ENCODE results near the gene SLC8A3.

The SLC8A3 gene

DNA sequence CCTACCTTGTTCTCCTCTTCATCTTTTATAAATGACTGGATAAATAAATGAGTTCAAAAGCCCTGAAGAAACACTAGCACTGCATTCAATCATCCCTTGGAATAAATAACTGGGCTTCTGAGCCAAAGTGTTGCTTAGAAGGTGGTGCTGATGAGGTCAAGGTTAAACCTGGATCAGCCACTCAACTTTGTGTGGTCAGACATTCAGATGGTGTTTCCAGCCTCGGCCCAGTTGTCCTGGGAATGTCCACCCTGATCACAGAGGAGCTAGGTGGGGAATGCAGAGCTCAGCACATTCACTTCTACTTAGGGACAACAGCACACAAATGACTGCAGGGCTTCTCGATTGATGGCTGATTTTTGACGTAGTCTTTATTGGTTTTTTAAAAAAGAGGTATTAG, 88.7 kb downstream of the SLC8A3 start:
- Histone ChIP-seq H3K4me3 (ENCODE audit: low read depth, low read length) (no peak overlapping the region), H3K4me1 (no peaks in the 10 kb centered on the region), H3K36me3 (no peaks in the 10 kb centered on the region), H3K9me3 (no peaks in the 10 kb centered on the region), H3K27me3 (no peaks in the 10 kb centered on the region; the same call in 1 of the 2 replicates)
- TF ChIP-seq, protein P1, sequence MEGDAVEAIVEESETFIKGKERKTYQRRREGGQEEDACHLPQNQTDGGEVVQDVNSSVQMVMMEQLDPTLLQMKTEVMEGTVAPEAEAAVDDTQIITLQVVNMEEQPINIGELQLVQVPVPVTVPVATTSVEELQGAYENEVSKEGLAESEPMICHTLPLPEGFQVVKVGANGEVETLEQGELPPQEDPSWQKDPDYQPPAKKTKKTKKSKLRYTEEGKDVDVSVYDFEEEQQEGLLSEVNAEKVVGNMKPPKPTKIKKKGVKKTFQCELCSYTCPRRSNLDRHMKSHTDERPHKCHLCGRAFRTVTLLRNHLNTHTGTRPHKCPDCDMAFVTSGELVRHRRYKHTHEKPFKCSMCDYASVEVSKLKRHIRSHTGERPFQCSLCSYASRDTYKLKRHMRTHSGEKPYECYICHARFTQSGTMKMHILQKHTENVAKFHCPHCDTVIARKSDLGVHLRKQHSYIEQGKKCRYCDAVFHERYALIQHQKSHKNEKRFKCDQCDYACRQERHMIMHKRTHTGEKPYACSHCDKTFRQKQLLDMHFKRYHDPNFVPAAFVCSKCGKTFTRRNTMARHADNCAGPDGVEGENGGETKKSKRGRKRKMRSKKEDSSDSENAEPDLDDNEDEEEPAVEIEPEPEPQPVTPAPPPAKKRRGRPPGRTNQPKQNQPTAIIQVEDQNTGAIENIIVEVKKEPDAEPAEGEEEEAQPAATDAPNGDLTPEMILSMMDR (IDR thresholded peaks at IDR 0.05; ENCODE audit: low read depth, low read length): no peak
- DNase-seq: no peak

DNA sequence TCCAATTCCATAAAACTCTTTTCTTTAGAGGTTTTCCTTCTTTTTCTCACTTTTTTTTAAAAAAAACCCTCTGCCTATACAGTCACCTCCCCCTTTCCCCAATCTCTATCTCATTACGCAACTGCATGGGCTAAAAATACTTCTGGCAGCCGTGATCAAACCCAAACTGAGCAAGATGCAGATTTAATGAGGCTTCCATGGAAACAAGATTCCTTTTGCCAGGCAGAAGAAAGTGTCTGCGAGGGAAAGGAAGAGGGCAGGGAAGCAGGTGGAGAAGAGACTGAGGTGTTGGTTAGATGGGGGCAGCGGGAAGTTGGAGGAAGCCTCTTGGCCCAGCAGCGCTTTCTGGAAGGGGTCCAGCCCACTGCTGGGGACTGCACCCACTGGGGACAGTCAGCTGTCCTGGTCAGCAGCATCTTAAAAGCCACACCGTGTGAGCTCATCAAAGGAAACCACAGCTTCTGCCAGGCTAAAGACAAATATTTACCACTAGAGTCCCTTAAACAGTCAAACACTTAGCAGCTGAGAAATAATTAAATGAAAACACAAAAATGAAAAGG, 90.4 kb downstream of the SLC8A3 start:
- TF ChIP-seq, protein P1 (IDR thresholded peaks at IDR 0.05; ENCODE audit: low read depth, low read length): no peak
- H3K27me3 ChIP-seq: no peaks in the 10 kb centered on the region; the same call in 1 of the 2 replicates

DNA sequence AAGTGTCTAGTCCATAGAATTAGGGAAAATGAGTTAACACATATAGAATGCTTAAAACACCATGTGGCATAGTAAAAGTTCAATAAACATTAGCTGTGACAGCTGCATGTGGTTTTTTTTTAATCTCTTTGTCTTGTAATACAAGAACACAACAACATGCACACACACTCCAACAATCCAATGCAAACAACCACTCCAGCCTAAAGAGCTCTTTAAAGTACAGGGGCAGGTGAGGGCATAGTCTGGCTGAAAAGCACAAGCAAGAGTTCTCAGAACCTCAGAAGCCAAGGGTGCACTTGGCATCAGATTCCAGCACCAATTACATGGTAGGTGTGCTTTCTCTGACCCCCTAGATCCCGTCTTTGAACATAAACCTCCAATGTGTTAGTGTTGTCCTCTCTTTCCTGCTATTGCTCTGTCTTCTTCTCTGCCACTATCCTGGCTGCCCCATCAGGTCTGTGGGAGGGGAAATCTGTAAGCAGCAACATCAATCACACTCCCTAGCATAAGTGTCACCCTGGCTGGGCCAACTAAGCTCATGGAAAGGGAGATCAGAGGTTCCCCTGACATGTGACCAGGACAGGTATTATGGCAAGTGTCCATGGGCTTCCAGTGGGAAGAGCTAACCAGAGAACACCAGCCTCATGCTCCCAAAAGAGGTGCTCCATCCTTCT, 91.0 kb downstream of the SLC8A3 start:
- no peaks in the 10 kb centered on the region for H3K36me3 ChIP-seq
- TF ChIP-seq, protein P1 (IDR thresholded peaks at IDR 0.05; ENCODE audit: low read depth, low read length): no peak
- DNase-seq: no peak
- H3K4me3 ChIP-seq (ENCODE audit: low read depth, low read length): no peak overlapping the region
- no peaks in the 10 kb centered on the region for H3K4me1 ChIP-seq
- H3K27me3 ChIP-seq: no peaks in the 10 kb centered on the region; the same call in 1 of the 2 replicates
- no peaks in the 10 kb centered on the region for H3K9me3 ChIP-seq

More for the DNA sequence above, 90.4 kb downstream of the SLC8A3 start:
- H3K9me3 ChIP-seq: no peaks in the 10 kb centered on the region
- H3K4me3 ChIP-seq (ENCODE audit: low read depth, low read length): no peak overlapping the region
- H3K36me3 ChIP-seq: no peaks in the 10 kb centered on the region
- H3K4me1 ChIP-seq: no peaks in the 10 kb centered on the region
- DNase-seq: no peak

DNA sequence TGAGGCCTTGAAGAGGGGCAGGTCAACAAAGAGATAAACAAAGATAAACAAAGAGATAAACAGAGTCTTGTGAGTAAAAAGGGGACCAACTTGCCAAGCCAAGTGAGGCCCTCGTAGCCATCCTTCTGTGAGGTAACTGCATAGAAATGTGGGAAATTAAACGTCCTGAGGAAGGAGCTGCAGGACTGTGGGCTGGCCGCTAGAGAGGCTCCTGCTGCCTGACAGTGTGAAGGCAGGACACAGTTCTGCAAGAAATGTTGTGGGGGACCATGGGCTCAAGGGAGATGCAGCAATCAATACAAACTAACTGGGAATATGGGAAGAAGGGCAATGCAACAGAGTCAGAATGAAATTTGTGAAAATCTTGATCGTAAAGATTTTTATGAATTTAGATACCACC, 91.9 kb downstream of the SLC8A3 start:
- no peaks in the 10 kb centered on the region; the same call in 1 of the 2 replicates for H3K27me3 ChIP-seq
- H3K4me1 ChIP-seq: no peaks in the 10 kb centered on the region
- H3K9me3 ChIP-seq: no peaks in the 10 kb centered on the region
- no peaks in the 10 kb centered on the region for H3K36me3 ChIP-seq
- TF ChIP-seq, protein P1 (IDR thresholded peaks at IDR 0.05; ENCODE audit: low read depth, low read length): peak; percentile 27
- no peak for DNase-seq
- H3K4me3 ChIP-seq (ENCODE audit: low read depth, low read length): no peak overlapping the region

DNA sequence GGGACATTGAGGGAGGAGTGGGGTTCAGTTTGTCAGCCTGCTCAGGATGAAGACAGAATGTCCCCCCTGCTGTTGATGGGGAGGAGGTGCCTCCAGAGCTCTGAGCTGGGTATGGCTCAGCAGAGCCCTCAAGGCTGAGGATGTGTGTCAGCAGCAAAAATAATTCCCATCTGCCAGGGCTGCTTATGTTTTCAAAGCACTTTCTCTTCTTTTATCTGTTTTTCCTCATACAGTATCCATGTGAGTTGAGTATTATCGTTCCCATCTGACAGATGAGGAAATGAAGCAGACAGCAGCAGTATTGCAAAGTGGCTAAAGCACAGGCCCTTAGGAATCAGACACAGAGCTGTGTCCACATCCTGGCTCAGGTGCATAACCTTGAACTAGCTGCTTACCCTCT, 94.1 kb downstream of the SLC8A3 start:
- Histone ChIP-seq H3K27me3 (peaks cover 8% of the 10 kb centered on the region; the same call in 1 of the 2 replicates), H3K36me3 (no peaks in the 10 kb centered on the region), H3K4me3 (ENCODE audit: low read depth, low read length) (no peak overlapping the region), H3K4me1 (no peaks in the 10 kb centered on the region), H3K9me3 (no peaks in the 10 kb centered on the region)
- DNase-seq: no peak
- TF ChIP-seq, protein P1 (IDR thresholded peaks at IDR 0.05; ENCODE audit: low read depth, low read length): no peak

DNA sequence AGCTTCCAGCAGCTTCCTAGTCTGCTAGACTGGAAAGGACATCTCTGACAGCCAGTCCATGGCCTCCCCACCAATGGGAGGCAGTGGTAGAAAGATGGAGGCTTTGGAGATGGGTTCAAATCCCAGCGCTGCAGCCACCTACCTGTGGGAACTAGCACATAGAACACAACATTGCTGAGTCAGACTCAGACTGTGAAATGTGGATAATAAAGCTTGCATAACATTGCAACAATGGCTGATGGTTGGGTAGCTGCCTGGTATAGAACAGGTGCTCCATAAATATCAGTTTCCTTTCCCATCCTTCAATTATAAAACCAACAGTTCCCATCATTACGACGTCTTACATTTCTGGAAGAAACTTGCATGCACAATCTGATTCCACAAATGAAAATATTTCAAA, 94.6 kb downstream of the SLC8A3 start:
- Histone ChIP-seq H3K4me1 (no peaks in the 10 kb centered on the region), H3K9me3 (no peaks in the 10 kb centered on the region), H3K4me3 (ENCODE audit: low read depth, low read length) (no peak overlapping the region), H3K27me3 (peaks cover 8% of the 10 kb centered on the region; the same call in 1 of the 2 replicates), H3K36me3 (no peaks in the 10 kb centered on the region)
- no peak for DNase-seq
- TF ChIP-seq, protein P1 (IDR thresholded peaks at IDR 0.05; ENCODE audit: low read depth, low read length): no peak
